Heart left ventricle (tissue), 13 donors: ENCODE results near the gene STK24.

Experiments used
- POLR2A ChIP-seq, 2 donors: fragments of 450-650 bp; IDR thresholded peaks; one replicate each; pipeline ENCODE4 v1.6.1; 2017; ENCODE audit warnings: antibody characterized with exemption in 2 of 2, mild to moderate bottlenecking in 2 of 2, moderate library complexity in 2 of 2
- TF ChIP-seq, protein P1 (sequence below), 12 donors: fragments of 200-600 bp; sonication (generic) in 4 of 12; IDR thresholded peaks; one replicate each; pipeline versions ENCODE4 v1.5.0 to v1.8.0; 2018 to 2022; ENCODE audit warnings: antibody characterized with exemption in 12 of 12, mild to moderate bottlenecking in 5 of 12
- donor health status: ischemic (EF 13 %, LVEDD 7.1; RV severe dilation, severe dysfunction).
- donor health status: DM: no; HTN: yes; CAD: no.
- donor health status: DM: no; HTN: no; CAD: no.
- donor health status: ischemic (EF 25% LVEDD 6.9; RV normal size, moderate dysfunction).
- donor health status: ischemic (EF 25% LVEDD 5.7; RV mildly dilated, moderate dysfunction).
- donor health status: ischemic (EF 35%, LVEDD 5.7; RV mildly dilated, moderate dysfunction).
- donor health status: nonischemic (EF 11% LVEDD 7.7; RV severe dilation, severe dysfunction).
- donor health status: DM: yes; HTN: yes; CAD: no.
- donor health status: PGD.
- donor health status: ischemic (EF 29% LVEDD 5.4; RV normal size, mild dysfunction).
- donor health status: nonischemic (EF 23%, LVEDD 6.1; RV moderate dilation, normal function).

DNA sequence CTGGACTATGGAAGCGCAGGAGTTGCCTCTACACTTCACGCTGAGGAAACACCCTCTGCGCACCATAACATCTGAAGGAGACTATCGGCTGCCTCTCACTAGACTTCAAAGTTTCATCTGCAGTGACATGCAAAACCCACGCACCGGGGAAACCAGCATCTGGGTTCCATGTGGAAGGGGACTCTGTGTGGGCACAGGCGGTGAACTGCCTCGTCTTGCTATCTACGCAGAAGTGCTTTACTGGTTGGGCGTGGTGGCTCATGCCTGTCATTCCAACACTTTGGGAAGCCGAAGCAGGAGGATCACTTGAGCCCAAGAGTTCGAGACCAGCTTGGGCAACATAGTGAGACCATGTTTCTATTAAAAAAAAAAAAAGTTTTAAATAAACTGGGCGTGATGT is 116.4 kb downstream of the STK24 start:
- TF ChIP-seq, protein P1, sequence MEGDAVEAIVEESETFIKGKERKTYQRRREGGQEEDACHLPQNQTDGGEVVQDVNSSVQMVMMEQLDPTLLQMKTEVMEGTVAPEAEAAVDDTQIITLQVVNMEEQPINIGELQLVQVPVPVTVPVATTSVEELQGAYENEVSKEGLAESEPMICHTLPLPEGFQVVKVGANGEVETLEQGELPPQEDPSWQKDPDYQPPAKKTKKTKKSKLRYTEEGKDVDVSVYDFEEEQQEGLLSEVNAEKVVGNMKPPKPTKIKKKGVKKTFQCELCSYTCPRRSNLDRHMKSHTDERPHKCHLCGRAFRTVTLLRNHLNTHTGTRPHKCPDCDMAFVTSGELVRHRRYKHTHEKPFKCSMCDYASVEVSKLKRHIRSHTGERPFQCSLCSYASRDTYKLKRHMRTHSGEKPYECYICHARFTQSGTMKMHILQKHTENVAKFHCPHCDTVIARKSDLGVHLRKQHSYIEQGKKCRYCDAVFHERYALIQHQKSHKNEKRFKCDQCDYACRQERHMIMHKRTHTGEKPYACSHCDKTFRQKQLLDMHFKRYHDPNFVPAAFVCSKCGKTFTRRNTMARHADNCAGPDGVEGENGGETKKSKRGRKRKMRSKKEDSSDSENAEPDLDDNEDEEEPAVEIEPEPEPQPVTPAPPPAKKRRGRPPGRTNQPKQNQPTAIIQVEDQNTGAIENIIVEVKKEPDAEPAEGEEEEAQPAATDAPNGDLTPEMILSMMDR (IDR thresholded peaks at IDR 0.05): no peak
- no peak for TF ChIP-seq POLR2A (IDR thresholded peaks at IDR 0.05)
